Activated CD4-positive, alpha-beta T cell treated with anti-CD3 and anti-CD28 coated beads, Interleukin-2, amount 10 ng/mL, durations not matched to agents 24 days and 14 days (primary cell): ENCODE data around the gene LOXL1. TPM values are rescaled to one million over a fixed set of nuclear protein-coding genes. Genes with fewer than 3 reads are reported as not detected.
"Not testable (repeated sequence)": the region's sequence is repeated elsewhere in the genome, so short reads cannot be mapped to it uniquely, and the experiment has no call there.

ENCODE experiments used
- DNase-seq: peaks from one replicate; pipeline ENCODE4 v3.0.0; 2022
- H3K27ac Mint-ChIP-seq: one replicate; pipeline ENCODE4 v1.8.0; 2022; ENCODE audit warnings: mild to moderate bottlenecking, mixed read lengths
- H3K27me3 Mint-ChIP-seq: one replicate; pipeline ENCODE4 v1.8.0; 2022; ENCODE audit warnings: mixed read lengths
- H3K36me3 Mint-ChIP-seq: one replicate; pipeline ENCODE4 v1.8.0; 2022; ENCODE audit warnings: low read depth, mild to moderate bottlenecking, mixed read lengths
- H3K4me1 Mint-ChIP-seq: one replicate; pipeline ENCODE4 v1.8.0; 2021; ENCODE audit warnings: mixed read lengths
- H3K4me3 Mint-ChIP-seq: one replicate; pipeline ENCODE4 v1.8.0; 2022; ENCODE audit warnings: mild to moderate bottlenecking, moderate library complexity, mixed read lengths
- H3K9me3 Mint-ChIP-seq: one replicate; pipeline ENCODE4 v1.8.0; 2021; ENCODE audit warnings: mixed read lengths
- intact Hi-C: fragments of 100-400 bp; cut with micrococcal nuclease; formaldehyde crosslinking; loops from one replicate; pipeline ENCODE4 v1.15.1; 2023
- total RNA-seq: library from RNA; stranded (reverse); gene quantifications from 2 replicates; pipeline ENCODE4 v1.2.3, GENCODE V29; 2022

Gene LOXL1
- total RNA-seq, 1 donor from 2014 or later: 0.49 TPM

- intact Hi-C loops: loop anchor here (1.0 kb wide), 1 partner anchor 14 kb away; no protein-coding TSS in a partner anchor
- no peaks in the 10 kb centered on the region for H3K9me3 Mint-ChIP-seq
- peak overlapping the region; percentile 72 for H3K4me3 Mint-ChIP-seq
- peak overlapping the region; percentile 92 for H3K27ac Mint-ChIP-seq
- peaks cover 32% of the 10 kb centered on the region for H3K4me1 Mint-ChIP-seq
- H3K27me3 Mint-ChIP-seq: peaks cover 6% of the 10 kb centered on the region
- no peaks in the 10 kb centered on the region for H3K36me3 Mint-ChIP-seq
- DNase-seq: peak; percentile 70
These were observed 39.0 kb downstream of the LOXL1 start for GRCh38 chr15:73965094-73965757.

- intact Hi-C loops: loop anchor here (1.0 kb wide), 1 partner anchor 14 kb away; no protein-coding TSS in a partner anchor
- peak; percentile 79 for DNase-seq
- H3K4me1 Mint-ChIP-seq: peaks cover 30% of the 10 kb centered on the region
- H3K9me3 Mint-ChIP-seq: no peaks in the 10 kb centered on the region
- H3K36me3 Mint-ChIP-seq: no peaks in the 10 kb centered on the region
- peak overlapping the region; percentile 92 for H3K27ac Mint-ChIP-seq
- H3K27me3 Mint-ChIP-seq: peaks cover 6% of the 10 kb centered on the region
- H3K4me3 Mint-ChIP-seq: peak overlapping the region; percentile 72
These were observed 39.5 kb downstream of the LOXL1 start for GRCh38 chr15:73965758-73966113.

- H3K4me1 Mint-ChIP-seq: peaks cover 39% of the 10 kb centered on the region
- no peak overlapping the region for H3K4me3 Mint-ChIP-seq
- H3K27ac Mint-ChIP-seq: no peak overlapping the region
- no peaks in the 10 kb centered on the region for H3K36me3 Mint-ChIP-seq
- intact Hi-C loops: no loop called here
- no peak for DNase-seq
- no peaks in the 10 kb centered on the region for H3K9me3 Mint-ChIP-seq
- no peaks in the 10 kb centered on the region for H3K27me3 Mint-ChIP-seq
These were observed 42.2 kb downstream of the LOXL1 start for GRCh38 chr15:73968461-73968860.

- Mint-ChIP-seq H3K36me3 (no peaks in the 10 kb centered on the region), H3K4me1 (peaks cover 41% of the 10 kb centered on the region), H3K27me3 (no peaks in the 10 kb centered on the region), H3K4me3 (no peak overlapping the region), H3K9me3 (peaks cover 1% of the 10 kb centered on the region), H3K27ac (peak overlapping the region; percentile 25)
- intact Hi-C loops: no loop called here
- no peak for DNase-seq
These were observed 43.0 kb downstream of the LOXL1 start for GRCh38 chr15:73969151-73969759.

- Mint-ChIP-seq H3K36me3 (peaks cover 3% of the 10 kb centered on the region), H3K27ac (peak overlapping the region; percentile 25), H3K4me1 (peaks cover 37% of the 10 kb centered on the region), H3K4me3 (peak overlapping the region; percentile 51), H3K27me3 (peaks cover 5% of the 10 kb centered on the region), H3K9me3 (peaks cover 5% of the 10 kb centered on the region)
- peak; percentile 95 for DNase-seq
- intact Hi-C loops: loop anchor here (1.0 to 5.0 kb wide), 4 partner anchors 34 to 349 kb away; no protein-coding TSS in a partner anchor
These were observed 46.9 kb downstream of the LOXL1 start for GRCh38 chr15:73972984-73973682.

- H3K4me3 Mint-ChIP-seq, DNase-seq, H3K36me3 Mint-ChIP-seq, H3K9me3 Mint-ChIP-seq, H3K27me3 Mint-ChIP-seq, H3K27ac Mint-ChIP-seq: not testable (repeated sequence)
- intact Hi-C loops: loop anchor here (1.0 to 5.0 kb wide), 4 partner anchors 34 to 349 kb away; no protein-coding TSS in a partner anchor
- H3K4me1 Mint-ChIP-seq: peaks cover 37% of the 10 kb centered on the region
These were observed 47.5 kb downstream of the LOXL1 start for GRCh38 chr15:73973683-73974200.

GRCh38 chr15:73975440-73976125 lies 49.3 kb downstream of the LOXL1 start:
- Mint-ChIP-seq H3K4me1 (peaks cover 37% of the 10 kb centered on the region), H3K27ac (peak overlapping the region; percentile 68), H3K4me3 (peak overlapping the region; percentile 62)
- H3K9me3 Mint-ChIP-seq, H3K36me3 Mint-ChIP-seq, H3K27me3 Mint-ChIP-seq, intact Hi-C loops: not testable (repeated sequence)
- DNase-seq: peak; percentile 90

GRCh38 chr15:73978896-73979295 lies 52.6 kb downstream of the LOXL1 start:
- intact Hi-C loops: no loop called here
- H3K27me3 Mint-ChIP-seq: peaks cover 7% of the 10 kb centered on the region
- H3K4me1 Mint-ChIP-seq: peaks cover 49% of the 10 kb centered on the region
- no peak for DNase-seq
- H3K27ac Mint-ChIP-seq: peak overlapping the region; percentile 31
- H3K9me3 Mint-ChIP-seq: peaks cover 5% of the 10 kb centered on the region
- no peak overlapping the region for H3K4me3 Mint-ChIP-seq
- peaks cover 3% of the 10 kb centered on the region for H3K36me3 Mint-ChIP-seq

GRCh38 chr15:73979636-73980035 lies 53.4 kb downstream of the LOXL1 start:
- no peak for DNase-seq
- intact Hi-C loops: loop anchor here (2.0 kb wide), 1 partner anchor 27 kb away; no protein-coding TSS in a partner anchor
- peaks cover 50% of the 10 kb centered on the region for H3K4me1 Mint-ChIP-seq
- H3K27ac Mint-ChIP-seq: no peak overlapping the region
- H3K36me3 Mint-ChIP-seq: peaks cover 6% of the 10 kb centered on the region
- peaks cover 5% of the 10 kb centered on the region for H3K27me3 Mint-ChIP-seq
- H3K9me3 Mint-ChIP-seq: peaks cover under 1% of the 10 kb centered on the region
- no peak overlapping the region for H3K4me3 Mint-ChIP-seq

GRCh38 chr15:73981761-73982221 lies 55.5 kb downstream of the LOXL1 start:
- H3K27ac Mint-ChIP-seq: peak overlapping the region; percentile 83
- intact Hi-C loops: loop anchor here (1.0 to 2.0 kb wide), 2 partner anchors 11 to 25 kb away; partner anchors contain the start of gene STOML1
- DNase-seq: peak; percentile 72

GRCh38 chr15:73982222-73982962 lies 56.1 kb downstream of the LOXL1 start:
- intact Hi-C loops: loop anchor here (1.0 kb wide), 1 partner anchor 10 kb away; the partner anchor contains the start of gene STOML1
- Mint-ChIP-seq H3K4me1 (peaks cover 54% of the 10 kb centered on the region), H3K36me3 (peaks cover 10% of the 10 kb centered on the region), H3K27me3 (peaks cover 1% of the 10 kb centered on the region), H3K9me3 (no peaks in the 10 kb centered on the region), H3K27ac (peak overlapping the region; percentile 83), H3K4me3 (peak overlapping the region; percentile 71)
- DNase-seq: peak; percentile 78

More at GRCh38 chr15:73981761-73982221, 55.5 kb downstream of the LOXL1 start:
- peaks cover 8% of the 10 kb centered on the region for H3K36me3 Mint-ChIP-seq
- H3K9me3 Mint-ChIP-seq: no peaks in the 10 kb centered on the region
- peak overlapping the region; percentile 71 for H3K4me3 Mint-ChIP-seq
- peaks cover 52% of the 10 kb centered on the region for H3K4me1 Mint-ChIP-seq
- H3K27me3 Mint-ChIP-seq: peaks cover 1% of the 10 kb centered on the region

GRCh38 chr15:73983211-73983727 lies 57.0 kb downstream of the LOXL1 start:
- H3K27me3 Mint-ChIP-seq: peaks cover 1% of the 10 kb centered on the region
- intact Hi-C loops: no loop called here
- no peak for DNase-seq
- peaks cover 59% of the 10 kb centered on the region for H3K4me1 Mint-ChIP-seq
- H3K4me3 Mint-ChIP-seq: no peak overlapping the region
- peaks cover 10% of the 10 kb centered on the region for H3K36me3 Mint-ChIP-seq
- peak overlapping the region; percentile 83 for H3K27ac Mint-ChIP-seq
- no peaks in the 10 kb centered on the region for H3K9me3 Mint-ChIP-seq
